ENCODE results near the gene SYNGR4. TPM values are rescaled to one million over a fixed set of nuclear protein-coding genes. Genes with fewer than 3 reads are reported as not detected.

The SYNGR4 gene
- total RNA-seq, 1 donor from 2014 or later, result not detected

DNA sequence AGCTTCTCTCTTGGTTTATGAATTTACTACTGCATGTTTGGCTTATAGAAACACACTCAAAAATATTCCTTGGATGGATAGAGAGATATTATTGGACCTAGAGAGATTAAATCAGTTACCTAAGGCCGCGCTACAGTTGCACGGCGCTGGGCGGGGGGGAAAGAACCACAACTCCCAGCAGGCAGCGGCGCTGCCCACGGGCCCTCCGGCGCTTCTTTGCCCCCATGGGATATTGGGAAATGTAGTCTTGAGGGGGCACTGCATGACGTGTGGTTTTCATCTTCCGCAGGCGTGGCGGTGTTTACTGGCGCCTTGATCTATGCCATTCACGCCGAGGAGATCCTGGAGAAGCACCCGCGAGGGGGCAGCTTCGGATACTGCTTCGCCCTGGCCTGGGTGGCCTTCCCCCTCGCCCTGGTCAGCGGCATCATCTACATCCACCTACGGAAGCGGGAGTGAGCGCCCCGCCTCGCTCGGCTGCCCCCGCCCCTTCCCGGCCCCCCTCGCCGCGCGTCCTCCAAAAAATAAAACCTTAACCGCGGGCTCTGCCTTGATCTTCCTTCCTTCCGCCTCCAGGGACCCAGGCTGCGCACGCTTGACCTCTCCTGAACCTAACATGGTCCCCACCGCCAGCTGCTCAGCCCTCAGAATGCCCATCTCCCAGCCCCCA, 34.0 kb upstream of the SYNGR4 start:
- H3K27me3 ChIP-seq, result no peaks in the 10 kb centered on the region
- DNase-seq (ENCODE audit: extremely low spot score in 2 of 2), result no peak
- H3K4me3 ChIP-seq, result peak overlapping the region; percentile 32 to 37
- TF ChIP-seq POLR2AphosphoS5 (IDR thresholded peaks at IDR 0.05; ENCODE audit: insufficient read depth in 1 of 2, low read depth in 1 of 2) (peak; percentile 55 to 69), POLR2A (IDR thresholded peaks at IDR 0.05) (no peak)
- intact Hi-C loops (cut with DNase I), result no loop called here
- H3K9me3 ChIP-seq, result no peaks in the 10 kb centered on the region
- peaks cover 0 to 10% of the 10 kb centered on the region in 2 donors for H3K36me3 ChIP-seq
- peaks cover 68% of the 10 kb centered on the region for H3K4me1 ChIP-seq
- H3K27ac ChIP-seq, result peak overlapping the region; percentile 82

DNA sequence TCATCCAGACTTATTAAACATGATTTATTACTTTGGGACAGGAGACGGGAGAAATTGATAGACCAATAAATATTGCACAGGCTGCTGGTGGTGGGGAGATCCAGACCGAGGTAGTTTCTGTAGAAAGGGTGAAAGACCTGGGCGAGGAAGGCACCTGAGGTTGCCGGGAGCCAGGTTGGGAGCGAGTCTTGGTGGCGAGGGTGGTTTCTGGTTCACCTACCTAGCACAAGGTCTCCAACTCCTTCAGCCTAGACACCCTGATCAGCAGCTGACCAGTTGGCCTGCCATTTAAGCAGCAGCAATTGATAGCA, 31.9 kb upstream of the SYNGR4 start:
- H3K4me3 ChIP-seq, result peak overlapping the region; percentile 38 to 45
- peak overlapping the region; percentile 82 for H3K27ac ChIP-seq
- H3K4me1 ChIP-seq, result peaks cover 53% of the 10 kb centered on the region
- TF ChIP-seq, protein P1, sequence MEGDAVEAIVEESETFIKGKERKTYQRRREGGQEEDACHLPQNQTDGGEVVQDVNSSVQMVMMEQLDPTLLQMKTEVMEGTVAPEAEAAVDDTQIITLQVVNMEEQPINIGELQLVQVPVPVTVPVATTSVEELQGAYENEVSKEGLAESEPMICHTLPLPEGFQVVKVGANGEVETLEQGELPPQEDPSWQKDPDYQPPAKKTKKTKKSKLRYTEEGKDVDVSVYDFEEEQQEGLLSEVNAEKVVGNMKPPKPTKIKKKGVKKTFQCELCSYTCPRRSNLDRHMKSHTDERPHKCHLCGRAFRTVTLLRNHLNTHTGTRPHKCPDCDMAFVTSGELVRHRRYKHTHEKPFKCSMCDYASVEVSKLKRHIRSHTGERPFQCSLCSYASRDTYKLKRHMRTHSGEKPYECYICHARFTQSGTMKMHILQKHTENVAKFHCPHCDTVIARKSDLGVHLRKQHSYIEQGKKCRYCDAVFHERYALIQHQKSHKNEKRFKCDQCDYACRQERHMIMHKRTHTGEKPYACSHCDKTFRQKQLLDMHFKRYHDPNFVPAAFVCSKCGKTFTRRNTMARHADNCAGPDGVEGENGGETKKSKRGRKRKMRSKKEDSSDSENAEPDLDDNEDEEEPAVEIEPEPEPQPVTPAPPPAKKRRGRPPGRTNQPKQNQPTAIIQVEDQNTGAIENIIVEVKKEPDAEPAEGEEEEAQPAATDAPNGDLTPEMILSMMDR (IDR thresholded peaks at IDR 0.05), result no peak
- no peak for TF ChIP-seq POLR2AphosphoS5 (IDR thresholded peaks at IDR 0.05; ENCODE audit: insufficient read depth in 1 of 2, low read depth in 1 of 2)
- TF ChIP-seq POLR2A (IDR thresholded peaks at IDR 0.05), result no peak
- no peaks in the 10 kb centered on the region for H3K9me3 ChIP-seq
- no peaks in the 10 kb centered on the region for H3K27me3 ChIP-seq
- H3K36me3 ChIP-seq, result peaks cover 0 to 10% of the 10 kb centered on the region in 2 donors
- intact Hi-C loops (cut with DNase I), result no loop called here
- DNase-seq (ENCODE audit: extremely low spot score in 2 of 2), result no peak

DNA sequence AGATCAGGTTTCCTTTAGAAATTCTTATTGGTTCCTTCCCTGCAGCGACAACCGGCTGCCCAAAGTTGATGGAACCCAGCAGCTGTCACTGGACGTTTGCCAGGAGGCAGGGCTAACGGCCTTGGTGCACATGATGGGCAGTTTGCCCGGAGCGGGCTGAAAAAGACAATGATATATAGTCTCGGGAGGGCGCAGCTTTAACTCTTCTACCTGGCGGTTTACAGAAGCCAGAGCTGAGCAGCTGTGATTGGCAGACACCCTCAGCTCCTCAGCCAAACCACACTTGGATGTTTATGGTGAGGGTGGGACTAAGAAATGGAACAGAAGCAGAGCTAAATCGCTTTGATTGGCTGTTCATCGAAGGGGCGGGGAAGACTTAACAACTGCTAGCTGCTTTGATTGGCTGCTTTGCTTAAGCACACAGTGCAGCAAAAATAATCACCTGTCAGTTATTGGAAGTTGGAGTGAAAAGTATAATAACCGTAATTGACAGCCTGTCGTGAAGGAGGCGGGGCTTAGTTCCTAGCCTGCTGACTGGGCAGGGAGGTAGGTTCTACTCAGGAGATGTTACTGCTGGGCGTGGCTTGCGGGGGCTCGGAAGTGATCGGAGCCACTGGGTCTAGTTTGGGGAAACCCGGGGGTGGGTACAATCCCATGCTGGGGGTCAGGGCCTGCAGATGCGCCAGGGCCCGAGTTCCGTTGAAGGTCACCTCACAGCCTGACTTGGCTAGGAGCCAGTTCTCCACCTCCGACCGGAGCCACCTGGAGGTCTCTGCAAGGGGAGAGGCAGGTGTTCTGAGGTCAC, 31.3 kb upstream of the SYNGR4 start:
- Histone ChIP-seq H3K9me3 (no peaks in the 10 kb centered on the region), H3K4me3 (peak overlapping the region; percentile 38 to 45), H3K27me3 (no peaks in the 10 kb centered on the region), H3K27ac (peak overlapping the region; percentile 82), H3K36me3 (peaks cover 0 to 10% of the 10 kb centered on the region in 2 donors), H3K4me1 (peaks cover 48% of the 10 kb centered on the region)
- DNase-seq (ENCODE audit: extremely low spot score in 2 of 2), result peak in 1 of 2 donors; percentile 96
- intact Hi-C loops (cut with DNase I), result no loop called here
- TF ChIP-seq POLR2AphosphoS5 (IDR thresholded peaks at IDR 0.05; ENCODE audit: insufficient read depth in 1 of 2, low read depth in 1 of 2) (peak; percentile 83 to 94), POLR2A (IDR thresholded peaks at IDR 0.05) (peak in 1 of 2 donors; percentile 38)
- TF ChIP-seq, protein P1 (IDR thresholded peaks at IDR 0.05), result no peak

DNA sequence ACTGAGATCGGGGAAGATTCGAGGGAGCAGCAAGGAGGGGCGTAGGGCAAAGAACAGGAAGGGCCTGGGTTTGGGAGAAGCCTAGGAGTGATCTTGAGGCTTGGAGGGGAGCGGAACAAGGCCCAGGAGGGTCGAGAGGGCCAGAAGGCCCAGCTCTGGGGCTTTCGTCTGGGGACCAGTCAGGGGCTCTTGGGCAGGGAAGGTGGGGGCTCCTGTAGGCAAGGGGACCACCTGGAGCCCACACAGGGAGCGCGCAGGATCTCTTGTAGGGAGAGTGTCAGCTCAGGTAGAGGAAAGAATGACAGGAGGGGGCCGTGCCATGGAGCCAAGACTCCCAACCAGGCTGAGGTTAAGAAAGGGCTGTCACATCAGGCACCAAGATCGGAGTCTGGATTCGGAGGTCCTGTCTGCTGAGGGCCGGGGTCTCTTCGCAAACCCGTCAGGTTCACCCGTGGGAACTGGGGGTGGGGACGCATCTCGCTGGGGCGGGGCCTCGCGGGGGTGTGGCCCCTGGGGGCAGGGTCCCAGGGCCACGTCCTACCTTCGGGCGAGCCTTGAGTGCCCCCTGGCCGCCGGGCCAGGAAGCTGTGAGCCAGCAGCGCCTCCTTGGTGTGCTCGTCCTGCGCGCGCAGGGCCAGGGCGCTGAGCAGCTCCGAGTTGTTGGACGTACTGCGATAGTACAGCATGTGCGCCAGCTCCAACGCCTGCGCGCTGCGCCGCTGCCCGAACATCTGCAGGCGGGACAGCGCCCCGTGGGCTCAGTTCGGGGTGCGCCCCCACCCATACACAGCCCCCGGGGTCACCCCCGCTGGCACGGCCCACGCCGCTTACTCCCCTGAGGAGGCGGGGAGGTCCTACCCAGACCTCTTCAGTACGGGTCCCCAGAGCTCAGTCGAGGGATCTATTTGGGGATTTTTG, 30.4 kb upstream of the SYNGR4 start:
- Histone ChIP-seq H3K36me3 (peaks cover 0 to 7% of the 10 kb centered on the region in 2 donors), H3K4me3 (peak overlapping the region; percentile 38 to 45), H3K9me3 (no peaks in the 10 kb centered on the region), H3K4me1 (peaks cover 46% of the 10 kb centered on the region), H3K27me3 (no peaks in the 10 kb centered on the region), H3K27ac (peak overlapping the region; percentile 82)
- TF ChIP-seq POLR2A (IDR thresholded peaks at IDR 0.05) (no peak), POLR2AphosphoS5 (IDR thresholded peaks at IDR 0.05; ENCODE audit: insufficient read depth in 1 of 2, low read depth in 1 of 2) (peak; percentile 20 to 64)
- TF ChIP-seq, protein P1 (IDR thresholded peaks at IDR 0.05), result peak; percentile 50 to 78 (median 61)
- no peak for DNase-seq (ENCODE audit: extremely low spot score in 2 of 2)
- intact Hi-C loops (cut with DNase I), result loop anchor here (2.0 kb wide), 1 partner anchor 13 kb away; a partner anchor contains a TSS

DNA sequence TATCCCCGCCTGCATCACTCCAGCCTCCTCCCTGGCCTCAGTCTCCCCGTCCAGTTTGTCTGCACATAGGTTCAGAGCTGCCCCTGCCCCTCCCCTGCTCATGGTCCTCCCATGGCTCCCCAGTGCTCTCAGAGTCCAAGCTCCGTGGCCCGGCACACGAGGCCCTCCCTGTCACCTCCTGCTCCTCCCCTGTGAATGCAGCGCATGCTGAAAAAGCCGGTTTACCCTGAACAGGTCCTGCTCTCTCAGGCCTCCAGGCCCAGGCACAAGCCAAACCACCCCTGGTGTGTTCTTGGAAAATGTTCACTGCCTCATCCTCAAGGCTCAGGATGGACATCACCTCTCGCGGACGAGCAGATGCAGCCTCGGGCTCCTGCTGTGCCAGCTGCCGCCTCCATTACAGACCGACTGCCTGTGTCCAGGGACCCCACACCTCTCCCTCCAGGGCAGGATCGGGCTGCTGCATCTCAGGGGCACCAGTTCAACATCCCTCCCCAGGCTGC, 25.9 kb upstream of the SYNGR4 start:
- H3K9me3 ChIP-seq, result no peaks in the 10 kb centered on the region
- no peak for DNase-seq (ENCODE audit: extremely low spot score in 2 of 2)
- H3K27ac ChIP-seq, result no peak overlapping the region
- intact Hi-C loops (cut with DNase I), result no loop called here
- no peak overlapping the region for H3K4me3 ChIP-seq
- H3K4me1 ChIP-seq, result peaks cover 6% of the 10 kb centered on the region
- TF ChIP-seq POLR2AphosphoS5 (IDR thresholded peaks at IDR 0.05; ENCODE audit: insufficient read depth in 1 of 2, low read depth in 1 of 2) (no peak), POLR2A (IDR thresholded peaks at IDR 0.05) (no peak)
- TF ChIP-seq, protein P1 (IDR thresholded peaks at IDR 0.05), result no peak
- H3K27me3 ChIP-seq, result no peaks in the 10 kb centered on the region
- H3K36me3 ChIP-seq, result no peaks in the 10 kb centered on the region
